ENCODE data around the gene FIZ1. TPM values are rescaled to one million over a fixed set of nuclear protein-coding genes. Genes with fewer than 3 reads are reported as not detected.
A peak's percentile ranks its signal among the peaks of the same experiment; 100 is the strongest.
"Not testable (repeated sequence)": the region's sequence is repeated elsewhere in the genome, so short reads cannot be mapped to it uniquely, and the experiment has no call there.

FIZ1 gene
- total RNA-seq, 1 donor from 2014 or later = 8.4 TPM

DNA sequence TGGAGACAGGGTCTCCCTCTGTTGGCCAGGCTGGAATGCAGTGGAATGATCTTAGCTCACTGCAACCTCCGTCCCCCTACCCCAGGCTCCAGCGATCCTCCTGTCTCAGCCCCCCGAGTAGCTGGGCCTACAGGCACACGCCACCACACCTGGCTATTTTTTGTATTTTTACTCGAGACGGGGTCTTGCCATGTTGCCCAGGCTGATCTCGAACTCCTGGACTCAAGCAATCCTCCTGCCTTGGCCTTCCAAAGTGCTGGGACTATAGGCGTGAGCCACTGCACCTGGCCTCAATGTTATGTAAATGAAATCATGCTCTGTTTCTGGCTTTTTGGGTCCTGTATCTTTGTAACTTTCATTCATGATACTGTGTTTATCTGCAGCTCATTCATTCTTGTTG, 10.6 kb downstream of the FIZ1 start:
- Histone ChIP-seq H3K27me3 (ENCODE audit: control insufficient read depth, insufficient read depth, low read length) (no peaks in the 10 kb centered on the region), H3K4me3 (ENCODE audit: low read depth, low read length) (no peak overlapping the region), H3K36me3 (ENCODE audit: control insufficient read depth, insufficient read depth, low read length) (no peaks in the 10 kb centered on the region)
- no peak for DNase-seq (ENCODE audit: low read depth)
- no peak for TF ChIP-seq CTCF (IDR thresholded peaks at IDR 0.05; ENCODE audit: insufficient read depth, low read length, poor library complexity, severe bottlenecking)

DNA sequence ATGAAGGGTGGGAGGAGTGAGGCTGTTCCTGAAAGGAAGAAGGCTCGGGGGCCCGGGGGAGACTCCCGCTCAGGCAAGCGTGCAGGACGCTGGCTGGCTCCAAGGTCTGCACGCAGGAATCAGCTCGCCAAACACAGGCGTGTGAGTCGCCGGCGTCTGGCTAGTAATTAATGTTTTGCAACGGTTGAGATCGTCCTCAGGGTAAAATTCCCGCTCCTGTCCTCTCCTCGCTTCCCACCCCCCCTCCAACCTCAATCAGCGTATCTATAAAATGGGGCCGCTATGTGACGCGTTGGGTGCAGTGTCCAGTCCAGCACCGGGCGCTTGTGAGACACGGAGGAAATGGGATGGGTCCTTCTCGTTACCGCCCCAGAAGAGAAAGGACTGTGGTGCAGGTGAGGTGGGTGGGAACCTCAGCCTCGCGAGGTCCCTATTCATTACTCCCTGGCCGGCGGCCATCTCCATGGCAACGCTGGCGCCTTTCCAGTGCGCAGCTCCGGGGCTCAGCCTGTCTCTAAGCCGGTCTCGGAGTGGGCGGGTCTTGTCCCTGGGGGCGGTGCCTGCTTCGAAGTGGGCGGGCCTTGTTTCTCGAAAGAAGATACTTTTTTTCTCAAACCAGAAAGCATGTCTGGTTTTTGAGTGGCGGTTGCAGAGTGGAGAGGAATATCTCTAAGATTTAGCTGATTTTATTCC, 12.2 kb downstream of the FIZ1 start:
- Histone ChIP-seq H3K27me3 (ENCODE audit: control insufficient read depth, insufficient read depth, low read length) (no peaks in the 10 kb centered on the region), H3K4me3 (ENCODE audit: low read depth, low read length) (peak overlapping the region; percentile 30), H3K36me3 (ENCODE audit: control insufficient read depth, insufficient read depth, low read length) (no peaks in the 10 kb centered on the region)
- DNase-seq (ENCODE audit: low read depth) = peak; percentile 91
- TF ChIP-seq CTCF (IDR thresholded peaks at IDR 0.05; ENCODE audit: insufficient read depth, low read length, poor library complexity, severe bottlenecking) = no peak

- Histone ChIP-seq H3K27me3 (ENCODE audit: control insufficient read depth, insufficient read depth, low read length) (no peaks in the 10 kb centered on the region), H3K36me3 (ENCODE audit: control insufficient read depth, insufficient read depth, low read length) (no peaks in the 10 kb centered on the region), H3K4me3 (ENCODE audit: low read depth, low read length) (peak overlapping the region; percentile 17)
- no peak for TF ChIP-seq CTCF (IDR thresholded peaks at IDR 0.05; ENCODE audit: insufficient read depth, low read length, poor library complexity, severe bottlenecking)
- DNase-seq (ENCODE audit: low read depth) = no peak
These were observed 13.5 kb downstream of the FIZ1 start for GRCh38 chr19:55585658-55586339.

GRCh38 chr19:55584871-55585270, 14.4 kb downstream of the FIZ1 start:
- no peak for DNase-seq (ENCODE audit: low read depth)
- Histone ChIP-seq H3K36me3 (ENCODE audit: control insufficient read depth, insufficient read depth, low read length) (no peaks in the 10 kb centered on the region), H3K27me3 (ENCODE audit: control insufficient read depth, insufficient read depth, low read length) (no peaks in the 10 kb centered on the region), H3K4me3 (ENCODE audit: low read depth, low read length) (no peak overlapping the region)
- no peak for TF ChIP-seq CTCF (IDR thresholded peaks at IDR 0.05; ENCODE audit: insufficient read depth, low read length, poor library complexity, severe bottlenecking)

- H3K36me3 ChIP-seq (ENCODE audit: control insufficient read depth, insufficient read depth, low read length); DNase-seq (ENCODE audit: low read depth); H3K4me3 ChIP-seq (ENCODE audit: low read depth, low read length); H3K27me3 ChIP-seq (ENCODE audit: control insufficient read depth, insufficient read depth, low read length): not testable (repeated sequence)
These were observed 15.4 kb downstream of the FIZ1 start for GRCh38 chr19:55583897-55584296.

DNA sequence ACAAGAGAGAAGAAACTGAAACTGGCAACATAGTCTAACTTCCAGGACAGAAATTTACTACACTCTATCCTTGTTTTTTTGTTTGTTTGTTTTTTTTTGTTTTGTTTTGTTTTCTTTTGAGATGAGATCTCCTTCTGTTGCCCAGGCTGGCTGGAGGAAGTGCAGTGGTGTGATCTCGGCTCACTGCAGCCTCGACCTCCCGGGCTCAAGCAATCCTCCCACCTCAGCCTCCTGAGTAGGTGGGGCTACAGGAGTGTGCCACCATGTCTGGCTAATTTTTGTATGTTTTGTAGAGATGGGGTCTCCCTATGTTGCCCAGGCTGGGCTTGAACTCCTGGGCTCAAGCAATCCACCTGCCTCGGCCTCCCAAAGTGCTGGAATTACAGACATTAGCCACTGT, 17.0 kb downstream of the FIZ1 start:
- H3K27me3 ChIP-seq (ENCODE audit: control insufficient read depth, insufficient read depth, low read length); H3K4me3 ChIP-seq (ENCODE audit: low read depth, low read length); H3K36me3 ChIP-seq (ENCODE audit: control insufficient read depth, insufficient read depth, low read length); DNase-seq (ENCODE audit: low read depth): not testable (repeated sequence)

- no peak for TF ChIP-seq CTCF (IDR thresholded peaks at IDR 0.05; ENCODE audit: insufficient read depth, low read length, poor library complexity, severe bottlenecking)
- DNase-seq (ENCODE audit: low read depth) = peak; percentile 82
- Histone ChIP-seq H3K36me3 (ENCODE audit: control insufficient read depth, insufficient read depth, low read length) (no peaks in the 10 kb centered on the region), H3K4me3 (ENCODE audit: low read depth, low read length) (no peak overlapping the region), H3K27me3 (ENCODE audit: control insufficient read depth, insufficient read depth, low read length) (no peaks in the 10 kb centered on the region)
These were observed 17.5 kb downstream of the FIZ1 start for GRCh38 chr19:55581823-55582223.

All from kidney epithelial cell (primary cell).